Activated B cell treated with CpG ODN at 0.5 μM for 24 hours (primary cell): Measurements from ENCODE around the gene PDE4B. TPM values are rescaled to one million over a fixed set of nuclear protein-coding genes. Genes with fewer than 3 reads are reported as not detected.

Source experiments
- ATAC-seq: fragments of 200-7000 bp; cut with Tn5 transposase; one replicate; pipeline ENCODE4 v1.10.0; 2021; ENCODE audit warnings: low read depth, mild to moderate bottlenecking, moderate library complexity
- CTCF ChIA-PET: fragments of 350-600 bp; sonication (Branson Sonifier 250); formaldehyde crosslinking; loops from one replicate; lab custom pipeline; 2021; ENCODE audit warnings: antibody characterized with exemption; lab: Charles Lee
- POLR2A ChIA-PET: fragments of 350-600 bp; sonication (Branson Sonifier 250); formaldehyde crosslinking; loops from one replicate; lab custom pipeline; 2021; ENCODE audit warnings: antibody characterized with exemption; lab: Charles Lee
- DNase-seq: peaks from one replicate; pipeline ENCODE4 v3.0.0; 2022
- H3K27ac Mint-ChIP-seq: one replicate; pipeline ENCODE4 v1.8.0; 2020; ENCODE audit warnings: mixed read lengths
- H3K27me3 Mint-ChIP-seq: one replicate; pipeline ENCODE4 v1.8.0; 2021; ENCODE audit warnings: mixed read lengths
- H3K36me3 Mint-ChIP-seq: one replicate; pipeline ENCODE4 v1.8.0; 2021; ENCODE audit warnings: low read depth, mixed read lengths
- H3K4me1 Mint-ChIP-seq: one replicate; pipeline ENCODE4 v1.8.0; 2021; ENCODE audit warnings: mixed read lengths
- H3K4me3 Mint-ChIP-seq: one replicate; pipeline ENCODE4 v1.8.0; 2020; ENCODE audit warnings: mild to moderate bottlenecking, mixed read lengths
- H3K9me3 Mint-ChIP-seq: one replicate; pipeline ENCODE4 v1.8.0; 2020; ENCODE audit warnings: mixed read lengths
- intact Hi-C: fragments of 100-400 bp; cut with micrococcal nuclease; formaldehyde crosslinking; loops from one replicate; pipeline ENCODE4 v1.15.1; 2024
- total RNA-seq: library from RNA; stranded (reverse); gene quantifications from 2 replicates; pipeline ENCODE4 v1.2.3, GENCODE V29; 2022
- TF ChIP-seq, protein P1 (sequence below): fragments of 200-600 bp; IDR thresholded peaks from one replicate; pipeline ENCODE4 v1.8.0; 2022; ENCODE audit warnings: antibody characterized with exemption, mild to moderate bottlenecking

The PDE4B gene
- total RNA-seq, 1 donor from 2014 or later = 84.1 TPM

DNA sequence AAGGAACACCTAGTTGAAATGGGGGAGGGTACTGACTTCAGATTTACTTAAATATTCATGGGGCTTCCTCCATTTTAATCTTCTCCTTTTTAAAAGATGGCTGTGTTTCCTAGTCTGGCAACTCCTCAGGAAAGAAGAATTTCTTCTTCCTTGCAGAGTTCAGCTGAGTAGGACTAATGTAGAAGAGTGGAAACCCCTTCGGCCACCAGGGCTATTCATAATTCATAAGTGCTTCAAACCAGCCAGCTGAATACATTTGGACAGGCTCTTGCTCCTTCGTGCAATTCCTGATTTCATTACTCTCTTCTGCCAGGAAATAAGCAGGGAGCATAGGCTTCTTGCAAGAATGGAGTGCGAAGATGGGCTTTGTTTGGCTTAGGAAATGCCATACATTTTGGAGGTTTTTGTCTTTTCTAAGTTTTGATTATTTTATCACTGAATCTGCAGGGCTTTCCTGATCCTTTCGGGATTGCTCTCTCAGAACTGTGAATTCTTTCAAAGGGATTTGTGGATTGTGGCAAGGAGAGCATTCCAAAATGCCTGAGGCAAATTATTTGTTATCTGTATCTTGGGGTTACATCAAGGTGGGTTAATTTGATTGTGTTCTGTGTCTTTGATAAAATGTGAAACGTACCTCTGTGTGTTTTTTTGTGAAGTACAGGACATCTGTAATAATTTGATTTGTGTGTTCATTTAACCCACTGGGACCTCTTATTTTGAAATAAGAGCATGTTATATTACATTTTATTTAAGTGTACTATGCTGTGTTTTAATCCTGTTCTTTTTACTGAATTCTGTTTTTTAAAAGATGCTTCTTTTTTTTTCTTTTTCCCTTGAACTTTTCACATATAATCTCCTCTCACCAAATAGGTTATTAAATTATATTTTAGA is 561.9 kb downstream of the PDE4B start:
- Mint-ChIP-seq H3K27me3 (no peaks in the 10 kb centered on the region), H3K4me3 (no peak overlapping the region), H3K4me1 (peaks cover 95% of the 10 kb centered on the region), H3K27ac (no peak overlapping the region), H3K9me3 (no peaks in the 10 kb centered on the region), H3K36me3 (peaks cover 77% of the 10 kb centered on the region)
- intact Hi-C loops = no loop called here
- ATAC-seq (no peak), DNase-seq (no peak)
- CTCF ChIA-PET = interaction anchor here (1.4 kb wide), 1 partner anchor 11 kb away, joined by 4 read pairs; no protein-coding TSS in a partner anchor
- POLR2A ChIA-PET = interaction anchor here (0.7 to 2.8 kb wide), 5 partner anchors 10 to 83 kb away, joined by 3 to 11 read pairs (median 5); no protein-coding TSS in a partner anchor
- TF ChIP-seq, protein P1, sequence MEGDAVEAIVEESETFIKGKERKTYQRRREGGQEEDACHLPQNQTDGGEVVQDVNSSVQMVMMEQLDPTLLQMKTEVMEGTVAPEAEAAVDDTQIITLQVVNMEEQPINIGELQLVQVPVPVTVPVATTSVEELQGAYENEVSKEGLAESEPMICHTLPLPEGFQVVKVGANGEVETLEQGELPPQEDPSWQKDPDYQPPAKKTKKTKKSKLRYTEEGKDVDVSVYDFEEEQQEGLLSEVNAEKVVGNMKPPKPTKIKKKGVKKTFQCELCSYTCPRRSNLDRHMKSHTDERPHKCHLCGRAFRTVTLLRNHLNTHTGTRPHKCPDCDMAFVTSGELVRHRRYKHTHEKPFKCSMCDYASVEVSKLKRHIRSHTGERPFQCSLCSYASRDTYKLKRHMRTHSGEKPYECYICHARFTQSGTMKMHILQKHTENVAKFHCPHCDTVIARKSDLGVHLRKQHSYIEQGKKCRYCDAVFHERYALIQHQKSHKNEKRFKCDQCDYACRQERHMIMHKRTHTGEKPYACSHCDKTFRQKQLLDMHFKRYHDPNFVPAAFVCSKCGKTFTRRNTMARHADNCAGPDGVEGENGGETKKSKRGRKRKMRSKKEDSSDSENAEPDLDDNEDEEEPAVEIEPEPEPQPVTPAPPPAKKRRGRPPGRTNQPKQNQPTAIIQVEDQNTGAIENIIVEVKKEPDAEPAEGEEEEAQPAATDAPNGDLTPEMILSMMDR = no peak

DNA sequence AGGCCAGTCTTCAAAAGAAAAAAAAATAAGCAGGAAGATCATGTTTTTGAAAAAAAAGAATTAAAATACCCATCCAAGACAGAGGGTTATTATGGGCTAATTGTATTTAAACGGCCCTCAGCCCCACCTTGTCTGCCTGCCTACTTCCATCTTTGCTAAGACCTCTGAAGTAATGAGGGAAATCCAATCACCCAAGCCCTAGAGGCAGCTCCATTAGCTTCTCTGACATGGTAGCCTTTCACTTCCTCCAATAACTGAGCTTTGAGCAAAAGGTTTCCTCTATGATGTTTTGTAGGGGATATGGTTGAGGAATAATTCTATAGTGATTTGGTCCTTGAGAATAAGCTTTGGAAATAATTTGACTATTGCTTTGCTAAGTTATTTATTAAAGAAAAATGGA is 563.1 kb downstream of the PDE4B start:
- H3K9me3 Mint-ChIP-seq = no peaks in the 10 kb centered on the region
- DNase-seq (no peak), ATAC-seq (no peak)
- intact Hi-C loops = no loop called here
- no peak overlapping the region for H3K4me3 Mint-ChIP-seq
- TF ChIP-seq, protein P1 = no peak
- H3K36me3 Mint-ChIP-seq = peaks cover 84% of the 10 kb centered on the region
- peak overlapping the region; percentile 41 for H3K27ac Mint-ChIP-seq
- ChIA-PET POLR2A (interaction anchor here (0.8 to 1.8 kb wide), 6 partner anchors 9 to 91 kb away, joined by 3 to 11 read pairs (median 6); no protein-coding TSS in a partner anchor), CTCF (interaction anchor here (0.6 to 1.7 kb wide), 3 partner anchors 74 to 103 kb away, joined by 3 to 4 read pairs (median 3); no protein-coding TSS in a partner anchor)
- no peaks in the 10 kb centered on the region for H3K27me3 Mint-ChIP-seq
- H3K4me1 Mint-ChIP-seq = peaks cover 93% of the 10 kb centered on the region

DNA sequence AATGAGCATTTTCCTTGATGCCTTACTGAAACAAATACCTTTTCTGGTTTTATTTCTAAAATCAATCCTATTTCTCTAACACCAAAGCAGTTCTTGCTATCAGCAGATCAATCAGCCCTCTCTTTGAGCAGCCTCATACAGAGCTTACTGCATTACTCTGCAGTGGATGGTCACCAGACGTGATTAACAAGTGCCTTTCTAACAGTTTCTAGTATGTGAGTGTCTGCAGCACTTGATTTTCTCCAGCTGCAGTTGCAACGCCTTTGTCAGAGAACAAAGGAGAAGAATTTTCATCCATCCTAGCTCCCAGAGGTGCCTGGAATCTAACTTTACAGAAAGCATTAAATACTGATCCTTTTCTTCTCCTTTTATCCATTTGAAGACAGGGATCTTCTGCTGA is 563.9 kb downstream of the PDE4B start:
- POLR2A ChIA-PET = interaction anchor here (1.5 to 1.8 kb wide), 4 partner anchors 9 to 90 kb away, joined by 3 to 11 read pairs (median 7); no protein-coding TSS in a partner anchor
- Mint-ChIP-seq H3K27me3 (no peaks in the 10 kb centered on the region), H3K4me3 (no peak overlapping the region), H3K4me1 (peaks cover 89% of the 10 kb centered on the region), H3K27ac (no peak overlapping the region), H3K36me3 (peaks cover 85% of the 10 kb centered on the region), H3K9me3 (no peaks in the 10 kb centered on the region)
- intact Hi-C loops = no loop called here
- no peak for DNase-seq
- CTCF ChIA-PET = interaction anchor here (0.8 to 2.6 kb wide), 4 partner anchors 46 to 114 kb away, joined by 3 to 8 read pairs (median 4); no protein-coding TSS in a partner anchor
- TF ChIP-seq, protein P1 = no peak
- ATAC-seq = no peak

DNA sequence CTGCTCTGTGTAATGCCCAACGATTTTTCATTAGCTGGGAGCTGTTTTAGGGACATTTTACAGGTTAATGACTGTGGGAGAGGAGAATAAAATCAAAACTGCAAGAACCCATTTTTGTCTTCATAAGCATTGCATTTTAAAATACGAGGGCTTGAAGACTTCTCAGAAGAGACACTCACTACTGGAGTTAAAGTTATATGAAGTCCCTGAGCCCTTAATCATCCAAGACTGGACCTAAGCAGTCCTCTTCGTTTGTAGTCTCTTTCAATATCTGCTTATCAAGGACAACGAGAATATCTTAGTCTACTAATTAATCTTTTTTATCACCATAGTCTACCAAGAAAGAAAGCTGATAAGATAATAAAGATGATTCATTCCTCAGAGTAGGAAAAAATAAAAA is 564.3 kb downstream of the PDE4B start:
- H3K27me3 Mint-ChIP-seq = no peaks in the 10 kb centered on the region
- intact Hi-C loops = no loop called here
- H3K36me3 Mint-ChIP-seq = peaks cover 85% of the 10 kb centered on the region
- TF ChIP-seq, protein P1 = no peak
- no peak for ATAC-seq
- CTCF ChIA-PET = interaction anchor here (1.6 to 2.6 kb wide), 3 partner anchors 46 to 115 kb away, joined by 3 to 8 read pairs (median 4); no protein-coding TSS in a partner anchor
- peak overlapping the region; percentile 43 for H3K27ac Mint-ChIP-seq
- H3K4me3 Mint-ChIP-seq = no peak overlapping the region
- peaks cover 89% of the 10 kb centered on the region for H3K4me1 Mint-ChIP-seq
- no peaks in the 10 kb centered on the region for H3K9me3 Mint-ChIP-seq
- no peak for DNase-seq
- POLR2A ChIA-PET = interaction anchor here (1.5 to 1.8 kb wide), 2 partner anchors 8 to 89 kb away, joined by 3 to 7 read pairs; no protein-coding TSS in a partner anchor
